HuH-7 (cell line): ENCODE results near the gene TFDP2.

Experiments
- DNase-seq: peaks from one replicate; pipeline ENCODE4 v3.0.0; 2011; ENCODE audit warnings: low spot score

TFDP2 gene

DNA sequence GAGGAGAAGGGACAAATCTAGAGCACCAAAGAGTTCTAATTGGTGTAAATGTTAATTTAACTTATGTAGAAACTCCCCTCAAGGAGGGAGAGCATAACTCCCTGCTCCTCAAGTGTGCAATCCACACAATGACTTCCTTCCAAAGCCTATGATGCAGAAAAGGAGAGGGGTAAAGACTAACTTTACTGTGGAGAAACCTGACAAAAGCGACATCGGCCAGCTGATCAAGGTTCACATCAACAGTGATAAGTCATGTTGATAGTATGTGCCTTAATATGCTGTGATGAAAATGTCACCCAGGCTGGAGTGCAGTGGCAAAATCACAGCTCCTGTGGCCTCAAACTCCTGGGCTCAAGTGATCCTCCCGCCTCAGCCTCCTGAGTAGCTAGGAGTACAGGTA is 76.5 kb downstream of the TFDP2 start:
- no peak for DNase-seq

- no peak for DNase-seq
Measured at GRCh38 chr3:142065932-142066331, 83.4 kb downstream of the TFDP2 start.

DNA sequence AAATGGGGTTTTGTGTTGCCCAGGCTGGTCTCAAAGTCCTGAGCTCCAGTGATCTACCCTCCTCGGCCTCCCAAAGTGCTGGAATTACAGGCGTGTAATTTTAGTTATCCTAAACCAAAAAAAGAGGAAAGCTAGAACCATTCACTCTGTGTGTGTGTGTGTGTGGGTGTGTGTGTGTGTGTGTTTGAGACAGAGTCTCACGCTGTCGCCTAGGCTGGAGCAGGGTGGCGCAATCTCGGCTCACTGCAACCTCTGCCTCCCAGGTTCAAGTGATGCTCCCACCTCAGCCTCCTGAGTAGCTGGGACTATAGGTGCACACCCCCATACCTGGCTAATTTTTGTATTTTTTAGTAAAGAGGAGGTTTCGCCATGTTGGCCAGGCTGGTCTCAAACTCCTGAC is 84.0 kb downstream of the TFDP2 start:
- no peak for DNase-seq

DNA sequence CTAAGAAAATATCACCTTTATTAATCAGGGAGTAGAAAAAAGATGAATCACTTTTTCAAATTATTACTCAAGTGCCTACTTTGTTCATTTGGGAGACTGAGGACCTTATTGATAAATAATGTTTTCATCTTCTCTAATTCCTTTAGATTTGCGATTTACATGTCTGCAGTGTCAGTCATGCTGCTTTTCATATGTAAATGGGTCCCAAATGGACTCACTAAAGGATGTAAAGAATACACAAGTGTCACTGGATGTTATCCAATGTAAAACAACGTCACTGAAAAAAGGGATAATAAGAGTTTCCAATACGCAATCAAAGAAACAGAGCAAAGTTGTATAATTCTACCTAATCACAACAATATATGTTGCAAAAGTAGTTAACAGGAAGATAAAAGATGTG is 84.9 kb downstream of the TFDP2 start:
- no peak for DNase-seq

GRCh38 chr3:142057331-142057725 is 92.0 kb downstream of the TFDP2 start:
- no peak for DNase-seq

DNA sequence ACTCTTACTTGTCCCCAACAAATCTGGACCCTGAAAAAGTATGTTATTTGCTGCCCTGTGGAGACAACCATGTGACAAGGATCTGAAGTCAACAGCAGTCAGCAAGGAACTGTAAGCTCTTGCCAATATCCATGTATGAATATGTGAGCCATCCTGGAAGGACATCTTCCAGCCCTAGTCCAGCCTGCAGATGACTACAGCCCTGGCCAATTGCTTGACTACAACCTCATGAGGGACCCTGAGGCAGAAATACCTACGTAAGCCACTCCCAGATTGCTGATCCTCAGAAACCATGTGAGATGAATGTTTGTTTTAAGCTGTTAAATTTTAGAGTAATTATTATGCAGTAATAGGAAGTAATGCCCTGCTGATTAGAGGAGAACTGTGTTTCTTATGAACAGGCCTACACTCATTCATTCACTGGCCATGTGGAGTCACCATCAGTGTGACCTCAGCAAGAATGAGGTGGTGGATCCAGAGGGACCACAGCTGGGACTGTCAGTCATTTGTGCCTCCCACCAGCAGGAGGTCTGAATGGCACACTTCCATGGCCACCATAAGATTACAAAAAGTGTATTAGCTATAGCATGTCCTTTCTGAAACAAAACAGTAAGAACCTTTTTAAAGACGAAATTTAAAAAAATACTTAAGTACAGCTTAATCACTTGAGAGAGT is 92.6 kb downstream of the TFDP2 start:
- no peak for DNase-seq

- no peak for DNase-seq
Measured at GRCh38 chr3:142053835-142054234, 95.5 kb downstream of the TFDP2 start.

- DNase-seq: no peak
Measured at GRCh38 chr3:142053244-142053643, 96.1 kb downstream of the TFDP2 start.

DNA sequence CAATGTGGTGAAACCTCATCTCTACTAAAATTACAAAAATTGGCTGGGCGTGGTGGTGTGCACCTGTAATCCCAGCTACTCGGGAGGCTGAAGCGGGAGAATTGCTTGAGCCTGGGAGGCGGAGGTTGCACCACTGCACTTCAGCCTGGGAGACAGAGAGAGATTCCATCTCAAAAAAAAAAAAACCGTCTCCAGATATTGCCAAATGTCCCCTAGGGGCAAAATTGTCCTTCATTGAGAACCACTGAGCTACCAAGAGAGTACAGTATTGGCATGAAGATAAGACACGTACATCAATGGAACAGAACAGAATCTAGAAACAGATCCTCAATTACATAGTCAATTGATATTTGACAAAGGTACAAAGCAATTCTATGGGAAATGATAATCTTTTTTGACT is 98.0 kb downstream of the TFDP2 start:
- no peak for DNase-seq

DNA sequence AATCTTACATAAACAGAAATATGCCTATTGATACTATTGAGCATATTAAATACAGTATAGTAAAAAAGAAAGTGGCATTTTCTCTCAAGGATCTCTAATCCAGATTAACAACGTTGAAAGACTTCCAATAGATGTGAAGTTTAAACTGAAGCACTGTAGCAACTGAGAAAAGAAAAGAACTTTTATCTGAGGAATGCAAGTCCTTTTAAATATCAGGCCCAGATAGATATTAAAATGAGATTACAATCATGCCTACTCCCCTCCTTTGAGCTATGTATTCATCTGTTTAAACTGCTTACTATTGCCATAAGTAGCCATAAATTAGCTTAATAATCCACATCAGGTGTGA is 102.3 kb downstream of the TFDP2 start:
- no peak for DNase-seq

DNA sequence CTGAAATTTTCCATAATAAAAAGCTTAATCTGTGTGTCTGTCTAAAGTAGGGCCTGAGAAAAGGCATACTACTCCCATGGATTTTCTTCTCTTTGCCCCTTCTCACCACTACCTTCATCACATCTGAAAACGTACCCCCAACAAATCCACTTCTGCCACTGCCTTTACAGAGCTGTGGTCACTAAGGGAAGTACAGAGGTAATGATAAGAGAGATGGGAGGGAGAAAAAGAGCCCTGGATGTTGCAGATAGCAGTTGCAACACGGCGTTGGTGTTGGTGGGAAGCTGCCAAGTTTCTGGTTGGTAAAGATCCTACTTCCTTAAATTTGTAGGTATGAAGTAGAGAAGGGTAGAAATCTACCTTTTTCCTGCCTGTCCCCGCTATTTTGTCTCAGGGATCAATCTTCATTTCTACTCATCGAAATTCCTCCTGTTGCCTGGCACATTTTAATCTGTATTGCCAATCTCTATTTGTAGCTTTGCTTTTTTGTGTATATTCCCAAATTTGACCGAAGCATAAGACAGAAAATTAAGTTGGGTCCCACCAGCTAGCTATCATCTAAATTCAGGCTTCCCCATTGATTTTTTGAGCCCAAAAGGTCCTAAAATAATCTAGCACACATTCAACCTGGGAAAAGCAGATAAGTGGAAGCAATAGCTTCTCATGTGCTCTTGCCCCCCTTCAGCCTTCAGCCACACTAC is 102.9 kb downstream of the TFDP2 start:
- no peak for DNase-seq

GRCh38 chr3:142040941-142041491 is 108.3 kb downstream of the TFDP2 start:
- DNase-seq: no peak

DNA sequence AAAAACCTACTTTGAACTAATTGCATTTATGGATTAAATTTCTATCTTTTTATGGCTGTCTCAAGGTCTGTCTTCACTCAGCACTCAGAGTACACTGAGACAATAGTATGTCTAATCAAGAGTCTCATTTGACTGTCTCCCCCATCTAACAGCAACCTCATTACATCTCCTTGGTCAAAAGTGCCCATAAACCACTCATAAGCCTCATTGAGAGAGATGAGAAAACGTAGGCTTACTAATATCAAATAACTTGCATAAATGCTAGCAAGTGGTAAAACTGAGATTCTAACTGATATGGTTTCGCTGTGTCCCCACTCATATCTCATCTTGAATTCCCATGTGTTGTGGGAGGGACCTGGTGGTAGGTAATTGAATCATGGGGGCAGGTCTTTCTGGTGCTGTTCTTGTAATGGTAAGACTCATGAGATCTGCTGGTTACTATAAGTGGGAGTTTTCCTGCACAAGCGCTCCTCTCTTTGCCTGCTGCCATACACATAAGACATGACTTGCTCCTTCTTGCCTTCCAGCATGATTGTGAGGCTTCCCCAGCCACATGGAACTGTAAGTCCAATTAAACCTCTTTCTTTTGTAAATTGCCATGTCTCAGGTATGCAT is 113.9 kb downstream of the TFDP2 start:
- DNase-seq: no peak

DNA sequence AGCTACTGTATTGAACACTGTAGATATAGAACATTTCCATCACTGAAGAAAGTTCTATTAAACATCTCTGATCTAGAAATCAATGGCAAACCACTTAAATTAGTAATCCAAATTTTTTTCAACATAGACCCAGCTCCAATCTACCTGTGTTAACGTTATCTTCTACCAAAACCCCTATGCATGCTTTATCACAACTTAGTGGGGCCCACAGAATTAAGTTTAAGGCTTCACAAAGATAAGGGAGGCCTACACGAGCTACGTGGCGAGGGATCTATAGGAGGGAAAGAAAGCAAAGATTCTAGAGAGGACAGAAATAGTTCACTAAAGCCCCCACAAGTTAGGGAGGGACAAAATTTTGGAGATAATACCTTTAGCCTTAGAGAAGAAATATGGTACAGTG is 116.1 kb downstream of the TFDP2 start:
- DNase-seq: no peak

GRCh38 chr3:142031575-142031974 is 117.8 kb downstream of the TFDP2 start:
- DNase-seq: no peak

DNA sequence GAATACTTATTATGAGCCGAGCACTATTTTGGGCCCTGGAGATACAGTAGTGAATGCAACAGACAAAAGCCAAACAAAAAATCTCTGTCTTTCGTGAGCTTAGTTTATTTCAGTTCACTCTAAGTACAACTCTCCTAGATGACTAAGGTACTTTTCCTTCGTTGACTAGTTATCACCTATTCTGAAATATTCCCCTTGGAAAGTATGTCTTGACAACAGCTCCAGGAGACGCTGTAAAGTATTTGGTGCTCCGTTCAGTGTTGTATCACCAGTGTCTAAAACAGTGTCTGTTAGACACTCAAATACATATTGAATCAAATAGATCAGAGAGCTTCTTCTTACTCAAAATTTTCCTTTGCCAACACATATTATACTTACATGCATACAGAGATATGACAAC is 119.6 kb downstream of the TFDP2 start:
- DNase-seq: no peak

GRCh38 chr3:142029052-142029642 is 120.2 kb downstream of the TFDP2 start:
- DNase-seq: no peak

GRCh38 chr3:142028243-142028777 is 121.0 kb downstream of the TFDP2 start:
- peak; percentile 28 for DNase-seq

DNA sequence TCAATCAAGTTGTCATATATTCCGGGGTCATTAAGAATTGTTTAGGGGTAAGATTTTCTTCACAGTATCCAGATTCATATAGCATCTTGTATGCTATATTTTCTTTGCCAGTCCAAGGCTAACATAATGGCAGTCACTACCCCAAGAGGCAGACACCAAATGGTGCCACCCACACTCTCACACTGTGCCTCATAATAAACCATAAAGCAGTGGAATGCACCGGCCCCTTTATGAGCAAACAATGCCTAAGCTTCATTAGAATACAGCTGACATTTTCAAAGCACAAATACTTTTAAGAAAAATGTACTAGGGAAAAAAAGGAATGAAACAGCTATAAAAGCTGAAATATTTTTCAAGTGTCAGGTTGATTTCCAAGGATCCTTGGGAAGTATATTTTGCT is 121.6 kb downstream of the TFDP2 start:
- DNase-seq: no peak

- DNase-seq: no peak
Measured at GRCh38 chr3:142027300-142027699, 122.0 kb downstream of the TFDP2 start.

- DNase-seq: no peak
Measured at GRCh38 chr3:142026333-142026732, 123.0 kb downstream of the TFDP2 start.

DNA sequence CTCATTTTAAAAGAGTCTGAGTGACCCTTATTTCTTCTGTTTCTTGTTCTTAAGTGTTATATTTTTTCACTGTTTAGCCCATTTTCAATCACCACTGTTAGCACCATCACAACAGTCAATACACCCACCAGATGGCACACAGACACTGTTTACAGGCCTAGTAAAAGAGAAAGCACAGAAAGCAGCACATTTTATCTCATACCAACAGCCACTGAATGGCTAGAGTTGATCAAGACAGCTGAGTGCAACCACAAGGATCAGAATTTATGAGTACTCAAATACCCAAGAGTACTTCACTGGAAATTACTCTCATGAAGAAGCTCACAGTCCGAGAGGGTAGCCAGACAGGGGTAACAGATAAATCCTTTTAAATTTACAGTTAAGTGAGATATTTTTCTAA is 127.0 kb downstream of the TFDP2 start:
- DNase-seq: no peak

GRCh38 chr3:142021127-142021526 is 128.2 kb downstream of the TFDP2 start:
- DNase-seq: no peak
